Ovary (tissue), 3 donors: ENCODE measurements around the gene CXCL17.

Experiments
- EP300 ChIP-seq: sonication (generic); formaldehyde crosslinking; IDR thresholded peaks from one replicate; pipeline ENCODE4 v1.6.1; 2017; ENCODE audit warnings: antibody characterized with exemption
- POLR2A ChIP-seq: fragments of 450-650 bp; IDR thresholded peaks from one replicate; pipeline ENCODE4 v1.6.1; 2017; ENCODE audit warnings: antibody characterized with exemption, mild to moderate bottlenecking, moderate library complexity
- TF ChIP-seq, protein P1 (sequence below), 3 donors: fragments of 450-650 bp in 2 of 3; fragments of 200-600 bp in 1 of 3; IDR thresholded peaks; one replicate each; pipeline versions ENCODE4 v1.5.1 to v1.8.0; 2016 to 2022; ENCODE audit warnings: antibody characterized with exemption in 3 of 3, mild to moderate bottlenecking in 1 of 3
- donor health status: DM: no; HTN: no; CAD: no.

DNA sequence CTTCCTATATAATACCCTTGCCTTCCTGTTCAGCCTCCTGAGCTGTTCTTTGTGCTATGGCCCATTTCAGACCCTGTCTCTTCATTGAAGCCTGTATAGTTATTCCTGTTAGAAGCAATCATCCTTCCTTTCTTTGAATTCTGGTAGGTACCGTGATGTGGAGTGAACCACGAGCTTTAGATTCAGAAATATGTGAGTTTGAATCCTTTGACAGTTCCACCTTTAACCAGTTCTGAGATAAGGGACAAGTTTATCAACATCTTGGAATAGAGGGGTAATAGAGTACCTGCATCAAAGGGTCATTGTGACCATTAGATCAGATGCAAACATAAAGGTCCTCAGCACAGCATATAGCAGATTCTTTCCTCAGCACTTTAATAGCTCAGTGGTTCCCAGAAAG is 12.3 kb upstream of the CXCL17 start:
- TF ChIP-seq POLR2A (no peak), EP300 (no peak)
- TF ChIP-seq, protein P1, sequence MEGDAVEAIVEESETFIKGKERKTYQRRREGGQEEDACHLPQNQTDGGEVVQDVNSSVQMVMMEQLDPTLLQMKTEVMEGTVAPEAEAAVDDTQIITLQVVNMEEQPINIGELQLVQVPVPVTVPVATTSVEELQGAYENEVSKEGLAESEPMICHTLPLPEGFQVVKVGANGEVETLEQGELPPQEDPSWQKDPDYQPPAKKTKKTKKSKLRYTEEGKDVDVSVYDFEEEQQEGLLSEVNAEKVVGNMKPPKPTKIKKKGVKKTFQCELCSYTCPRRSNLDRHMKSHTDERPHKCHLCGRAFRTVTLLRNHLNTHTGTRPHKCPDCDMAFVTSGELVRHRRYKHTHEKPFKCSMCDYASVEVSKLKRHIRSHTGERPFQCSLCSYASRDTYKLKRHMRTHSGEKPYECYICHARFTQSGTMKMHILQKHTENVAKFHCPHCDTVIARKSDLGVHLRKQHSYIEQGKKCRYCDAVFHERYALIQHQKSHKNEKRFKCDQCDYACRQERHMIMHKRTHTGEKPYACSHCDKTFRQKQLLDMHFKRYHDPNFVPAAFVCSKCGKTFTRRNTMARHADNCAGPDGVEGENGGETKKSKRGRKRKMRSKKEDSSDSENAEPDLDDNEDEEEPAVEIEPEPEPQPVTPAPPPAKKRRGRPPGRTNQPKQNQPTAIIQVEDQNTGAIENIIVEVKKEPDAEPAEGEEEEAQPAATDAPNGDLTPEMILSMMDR (IDR thresholded peaks at IDR 0.05): no peak
